H1 (cell line): ENCODE results near the gene C16orf54. TPM values are rescaled to one million over a fixed set of nuclear protein-coding genes. Genes with fewer than 3 reads are reported as not detected.

Experiments used
- CTCF ChIA-PET: fragments of 300-600 bp; sonication (Branson Sonifier 250); formaldehyde crosslinking; loops from one replicate; lab custom pipeline; 2021; ENCODE audit not compliant: partially characterized antibody; lab: Charles Lee
- POLR2A ChIA-PET: fragments of 300-600 bp; sonication (Branson Sonifier 250); formaldehyde crosslinking; loops from one replicate; lab custom pipeline; 2021; ENCODE audit warnings: inconsistent platforms; ENCODE audit not compliant: partially characterized antibody; lab: Charles Lee
- DNase-seq, 2 experiments: peaks; one replicate each; pipeline versions ENCODE4 v3.0.0 to v3.0.0-alpha.2; 2010 to 2022; ENCODE audit warnings: low spot score in 2 of 2, low read depth in 1 of 2, mixed read lengths in 1 of 2
- FAIRE-seq: peaks from 2 replicates; lab custom pipeline; 2011; peaks lifted over from hg19 to GRCh38; lab: Jason Lieb, UNC
- H2AFZ ChIP-seq: 2 replicates; pipeline ENCODE4 v1.8.1; 2012; ENCODE audit warnings: low read length, inconsistent platforms
- H2AK5ac ChIP-seq: 2 replicates; pipeline ENCODE4 v1.6.1; 2013; ENCODE audit warnings: low read depth, low read length
- H2BK120ac ChIP-seq: replicated peaks from 2 replicates; pipeline ENCODE3; 2013; ENCODE audit warnings: low read depth, low read length, inconsistent platforms
- H2BK12ac ChIP-seq: 2 replicates; pipeline ENCODE4 v1.6.1; 2013; ENCODE audit warnings: low read depth, low read length
- H2BK15ac ChIP-seq: 2 replicates; pipeline ENCODE4 v1.6.1; 2013; ENCODE audit warnings: low read length
- H2BK20ac ChIP-seq: 2 replicates; pipeline ENCODE4 v1.6.1; 2013; ENCODE audit warnings: low read length
- H2BK5ac ChIP-seq: 2 replicates; pipeline ENCODE4 v1.6.1; 2013; ENCODE audit warnings: low read depth, low read length
- H3K14ac ChIP-seq: 2 replicates; pipeline ENCODE4 v1.6.1; 2013; ENCODE audit warnings: inconsistent platforms; ENCODE audit not compliant: insufficient read length
- H3K18ac ChIP-seq: 2 replicates; pipeline ENCODE4 v1.6.1; 2013; ENCODE audit warnings: low read length; ENCODE audit errors: extremely low read depth
- H3K23ac ChIP-seq: 2 replicates; pipeline ENCODE4 v1.6.1; 2013; ENCODE audit warnings: inconsistent platforms; ENCODE audit not compliant: insufficient read length
- H3K23me2 ChIP-seq: 2 replicates; pipeline ENCODE4 v1.6.1; 2013; ENCODE audit warnings: low read depth, low read length
- H3K27ac ChIP-seq: 2 replicates; pipeline ENCODE4 v1.6.1; 2011; ENCODE audit warnings: low read depth, low read length, inconsistent platforms
- H3K27me3 ChIP-seq, 4 experiments: replicated peaks in 1 of 4; 1 replicate in 1 of 4; 2 replicates in 3 of 4; pipeline versions ENCODE4 v1.6.1 to v1.8.1; 2011 to 2013; ENCODE audit warnings: low read length in 3 of 4, mild to moderate bottlenecking in 3 of 4, inconsistent platforms in 2 of 4, mixed read lengths in 2 of 4, moderate library complexity in 1 of 4; ENCODE audit not compliant: control insufficient read depth in 3 of 4, insufficient read depth in 3 of 4; ENCODE audit errors: extremely low read depth in 1 of 4
- H3K36me3 ChIP-seq, 4 experiments: 2 replicates each; pipeline versions ENCODE4 v1.6.1 to v1.8.1; 2011 to 2013; ENCODE audit warnings: mild to moderate bottlenecking in 4 of 4, low read length in 3 of 4, moderate library complexity in 2 of 4, control low read depth in 1 of 4, inconsistent platforms in 1 of 4; ENCODE audit not compliant: insufficient read depth in 4 of 4, control insufficient read depth in 2 of 4
- H3K4ac ChIP-seq: replicated peaks from 2 replicates; pipeline ENCODE3; 2013; ENCODE audit warnings: low read length, low read depth, mixed read lengths, inconsistent platforms; ENCODE audit not compliant: insufficient read length
- H3K4me1 ChIP-seq, 4 experiments: replicated peaks in 1 of 4; 1 replicate in 1 of 4; 2 replicates in 3 of 4; pipeline versions ENCODE4 v1.6.1 to v1.8.1; 2011 to 2013; ENCODE audit warnings: low read length in 3 of 4, inconsistent platforms in 2 of 4, mixed read lengths in 1 of 4; ENCODE audit not compliant: insufficient read depth in 4 of 4, control insufficient read depth in 3 of 4
- H3K4me2 ChIP-seq, 2 experiments: 2 replicates each; pipeline versions ENCODE4 v1.6.1 to v1.8.1; 2011 to 2013; ENCODE audit warnings: low read depth in 2 of 2, low read length in 2 of 2, control low read depth in 1 of 2, inconsistent platforms in 1 of 2, mild to moderate bottlenecking in 1 of 2; ENCODE audit not compliant: insufficient read depth in 1 of 2
- H3K4me3 ChIP-seq, 4 experiments: fragments of 200-600, 300-600 bp in 1 of 4; sonication (generic), shearing (Covaris generic), sonication (Bioruptor Twin) in 1 of 4; 2 replicates each; pipeline versions ENCODE4 v1.5.1 to v1.8.1; 2011 to 2016; ENCODE audit warnings: low read length in 4 of 4, low read depth in 3 of 4, control low read depth in 2 of 4, inconsistent platforms in 2 of 4, mild to moderate bottlenecking in 2 of 4, mixed read lengths in 1 of 4, moderate library complexity in 1 of 4; ENCODE audit not compliant: insufficient read depth in 2 of 4; ENCODE audit errors: extremely low read depth in 1 of 4
- H3K56ac ChIP-seq: replicated peaks from 2 replicates; pipeline ENCODE3; 2013; ENCODE audit warnings: low read depth, mild to moderate bottlenecking, mixed read lengths, low read length, inconsistent platforms; ENCODE audit not compliant: insufficient read length
- H3K79me1 ChIP-seq: 2 replicates; pipeline ENCODE4 v1.6.1; 2013; ENCODE audit warnings: low read depth, low read length, control low read depth
- H3K79me2 ChIP-seq, 2 experiments: 2 replicates each; pipeline versions ENCODE4 v1.6.1 to v1.8.1; 2012 to 2013; ENCODE audit warnings: low read length in 2 of 2, mild to moderate bottlenecking in 2 of 2, inconsistent platforms in 1 of 2; ENCODE audit not compliant: insufficient read depth in 2 of 2, control insufficient read depth in 1 of 2
- H3K9ac ChIP-seq, 4 experiments: replicated peaks in 1 of 4; 1 replicate in 1 of 4; 2 replicates in 3 of 4; pipeline versions ENCODE4 v1.6.1 to v1.8.1; 2011 to 2013; ENCODE audit warnings: low read depth in 3 of 4, low read length in 3 of 4, control low read depth in 2 of 4, mild to moderate bottlenecking in 2 of 4, moderate library complexity in 2 of 4, inconsistent platforms in 1 of 4; ENCODE audit errors: extremely low read depth in 1 of 4
- H3K9me3 ChIP-seq, 2 experiments: 2 replicates each; pipeline versions ENCODE4 v1.6.1 to v1.8.1; 2012 to 2013; ENCODE audit warnings: mild to moderate bottlenecking in 2 of 2, moderate library complexity in 2 of 2, control low read depth in 1 of 2, inconsistent platforms in 1 of 2, low read depth in 1 of 2, low read length in 1 of 2, mixed read lengths in 1 of 2; ENCODE audit not compliant: insufficient read depth in 2 of 2
- H4K20me1 ChIP-seq, 2 experiments: replicated peaks in 1 of 2; 2 replicates each; pipeline versions ENCODE3 to v1.8.1; 2011 to 2013; ENCODE audit warnings: inconsistent platforms in 2 of 2, low read length in 2 of 2, mild to moderate bottlenecking in 1 of 2; ENCODE audit not compliant: insufficient read depth in 2 of 2, control insufficient read depth in 1 of 2
- H4K5ac ChIP-seq: 2 replicates; pipeline ENCODE4 v1.6.1; 2013; ENCODE audit warnings: low read length, low read depth, mixed read lengths, inconsistent platforms; ENCODE audit not compliant: insufficient read length
- H4K8ac ChIP-seq: 2 replicates; pipeline ENCODE4 v1.8.0; 2013; ENCODE audit warnings: mild to moderate bottlenecking, moderate library complexity, low read length, inconsistent platforms; ENCODE audit not compliant: insufficient read depth; ENCODE audit errors: extremely low read depth
- H4K91ac ChIP-seq: replicated peaks from 2 replicates; pipeline ENCODE3; 2013; ENCODE audit warnings: low read length, mixed read lengths, inconsistent platforms; ENCODE audit not compliant: insufficient read length
- CREB1 ChIP-seq: IDR thresholded peaks from 2 replicates; pipeline ENCODE4 v1.6.1; 2012; ENCODE audit warnings: inconsistent platforms
- POLR2AphosphoS5 ChIP-seq: IDR thresholded peaks from 2 replicates; pipeline ENCODE4 v1.6.1; 2011; ENCODE audit warnings: low read depth, low read length
- WGBS, 2 experiments: shearing (Covaris generic) in 1 of 2; methylation state at CpG; one replicate each; pipeline versions ENCODE4 v1.1.6 to v1.1.7; 2013 to 2015; ENCODE audit warnings: low lambda C conversion rate in 2 of 2, mixed read lengths in 2 of 2, inconsistent platforms in 1 of 2, low coverage in 1 of 2, missing lambda C conversion rate in 1 of 2; ENCODE audit not compliant: insufficient replicate concordance in 2 of 2, insufficient coverage in 1 of 2, insufficient read length in 1 of 2; ENCODE audit errors: extremely low coverage in 1 of 2, missing lambda C conversion rate in 1 of 2; 5-methylcytosine and 5-hydroxymethylcytosine counted together
- polyA plus RNA-seq, 7 experiments: library from polyadenylated mRNA; depleted of rRNA in 3 of 7; stranded (reverse) in 5 of 7; unstranded in 2 of 7; fragments of >200 nt in 5 of 7; fragments of 200-250 nt in 2 of 7; gene quantifications; 1 replicate in 5 of 7; 2 replicates in 1 of 7; 4 replicates in 1 of 7; pipeline versions ENCODE4 v1.2.1 to v1.2.3, GENCODE V29; 2011 to 2013; ENCODE audit warnings: missing spikeins in 2 of 7, mixed read lengths in 2 of 7
- total RNA-seq: library from RNA; stranded (reverse); fragmentation: NEBNext Ultra II Directional; extraction: Animal tissue kit (Norgen Biotek cat#: 25700); gene quantifications from 2 replicates; pipeline ENCODE4 v1.2.1, GENCODE V29; 2021

Gene C16orf54
- total and polyA plus RNA-seq, 2 of the 8 experiments (the other 6 are each of a cell fraction or from before 2014, with no cell fraction given) = not detected

- Histone ChIP-seq H3K4me2 (no peak overlapping the region), H3K18ac (no peak overlapping the region), H3K4ac (no peak overlapping the region), H4K8ac (no peak overlapping the region), H3K27ac (no peak overlapping the region), H3K9me3 (0 out of 4 replicates have a peak, but pooled peaks cover 0 to 6% of the 10 kb centered on the region in 2 experiments), H3K36me3 (peaks cover 3 to 20% (median 12%) of the 10 kb centered on the region in 4 experiments; a peak in 7 of 8 replicates), H3K79me1 (no peaks in the 10 kb centered on the region), H3K9ac (no peak overlapping the region), H2BK5ac (no peak overlapping the region), H2AK5ac (no peak overlapping the region), H4K91ac (no peak overlapping the region), H3K27me3 (no peaks in the 10 kb centered on the region), H3K23me2 (no peaks in the 10 kb centered on the region), H4K20me1 (peaks cover 0 to 3% of the 10 kb centered on the region in 2 experiments), H2BK12ac (no peak overlapping the region), H3K56ac (no peak overlapping the region), H3K4me3 (no peak overlapping the region), H4K5ac (no peak overlapping the region), H3K23ac (no peak overlapping the region), H3K4me1 (peaks cover 0 to 11% (median 5%) of the 10 kb centered on the region in 4 experiments; a peak in 5 of 7 replicates), H2BK20ac (no peak overlapping the region), H3K14ac (no peak overlapping the region), H2AFZ (no peak overlapping the region), H2BK120ac (no peak overlapping the region), H3K79me2 (peaks cover 0 to 3% of the 10 kb centered on the region in 2 experiments; a peak in 2 of 4 replicates), H2BK15ac (no peak overlapping the region)
- ChIA-PET CTCF (interaction anchor here (0.6 to 11.5 kb wide), 8 partner anchors 8 to 150 kb away, joined by 3 to 138 read pairs (median 16); partner anchors contain the start of genes KIF22, QPRT and SPN), POLR2A (interaction anchor here (1.4 to 20.4 kb wide), 8 partner anchors 13 to 110 kb away, joined by 4 to 490 read pairs (median 12); partner anchors contain the start of genes KIF22 and QPRT)
- WGBS, 2 experiments = 93% methylated on average over 2 of the region's 2 CpGs; no CpG with 5 or more reads in 1 of the 2 experiments
- TF ChIP-seq CREB1 (no peak), POLR2AphosphoS5 (peak; percentile 35; the same call in 1 of the 2 replicates)
- no peak for DNase-seq
- no peak for FAIRE-seq
Measured at GRCh38 chr16:29698042-29698441, 47.7 kb downstream of the C16orf54 start.
